GM12872 (cell line): Measurements from ENCODE around the gene RFTN2.

ENCODE experiments used
- CTCF ChIP-seq: IDR thresholded peaks from 3 replicates; pipeline ENCODE4 v1.5.1; 2011; ENCODE audit warnings: low read depth, mild to moderate bottlenecking, low read length, moderate library complexity; ENCODE audit not compliant: insufficient read depth

The RFTN2 gene

GRCh38 chr2:197706839-197707207, 31.4 kb upstream of the RFTN2 start:
- TF ChIP-seq CTCF = no peak

- TF ChIP-seq CTCF = no peak
Observed at GRCh38 chr2:197705912-197706838, 30.8 kb upstream of the RFTN2 start.

DNA sequence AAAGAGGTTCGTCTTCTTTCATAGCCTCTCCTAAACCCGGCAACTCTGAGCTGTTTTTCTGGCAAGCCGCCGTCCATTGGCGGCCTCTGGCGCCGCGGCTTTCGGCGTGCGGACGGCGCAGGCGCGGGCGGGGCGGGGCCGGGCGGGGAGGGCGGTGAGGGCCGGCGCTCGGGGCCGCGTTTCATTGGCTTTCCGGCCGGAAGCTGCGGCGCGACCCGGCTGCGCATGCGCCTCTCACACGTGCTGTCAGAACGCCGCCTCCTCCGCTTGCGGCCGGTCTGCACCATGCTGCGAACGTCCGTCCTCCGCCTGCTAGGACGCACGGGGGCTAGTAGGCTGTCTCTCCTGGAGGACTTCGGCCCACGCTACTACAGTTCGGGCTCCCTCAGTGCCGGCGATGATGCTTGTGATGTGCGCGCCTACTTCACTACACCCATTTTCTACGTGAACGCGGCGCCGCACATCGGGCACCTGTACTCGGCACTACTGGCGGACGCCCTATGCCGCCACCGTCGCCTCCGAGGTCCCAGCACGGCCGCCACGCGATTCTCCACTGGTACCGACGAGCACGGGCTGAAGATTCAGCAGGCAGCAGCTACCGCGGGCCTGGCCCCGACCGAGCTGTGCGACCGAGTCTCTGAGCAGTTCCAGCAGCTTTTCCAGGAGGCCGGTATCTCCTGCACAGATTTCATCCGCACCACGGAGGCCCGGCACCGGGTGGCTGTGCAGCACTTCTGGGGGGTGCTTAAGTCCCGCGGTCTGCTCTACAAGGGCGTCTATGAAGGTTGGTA, 29.9 kb upstream of the RFTN2 start, which contains the start of gene MARS2:
TSS of gene MARS2 (plus strand) at position 249 of the 791 bp plus-strand sequence. CDS start at position 286, 37 bp downstream.
- no peak for TF ChIP-seq CTCF

DNA sequence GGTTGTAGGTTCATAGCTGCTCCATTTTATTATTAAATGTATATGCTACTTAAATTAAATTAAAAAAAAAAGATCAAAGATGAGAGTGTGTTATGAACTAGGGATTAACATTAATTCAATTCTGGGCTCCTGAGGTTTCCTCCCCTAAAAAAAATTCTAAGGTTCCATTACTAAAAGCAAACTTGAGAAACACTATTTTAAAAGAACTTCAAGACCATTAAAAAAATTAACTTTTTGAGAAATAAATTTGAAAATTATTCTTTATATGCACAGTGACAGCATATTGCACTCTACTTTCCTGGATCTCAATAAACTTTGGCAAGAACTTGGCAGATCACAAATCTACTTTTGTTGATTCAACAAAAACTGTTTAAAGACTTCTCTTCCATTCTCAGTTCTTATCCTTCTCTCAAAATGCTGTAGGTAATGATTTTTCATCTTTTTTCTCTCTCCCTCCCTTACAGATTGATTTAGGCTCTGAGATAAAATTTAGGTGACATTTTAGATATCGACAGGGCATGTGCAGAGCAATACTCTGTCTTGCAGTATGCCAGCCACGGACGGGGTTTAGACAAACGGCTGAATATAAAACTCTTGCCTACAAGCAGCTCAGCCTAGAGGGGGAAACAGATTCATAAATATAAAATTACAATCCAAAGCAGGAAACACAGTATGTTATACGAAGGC, 29.2 kb upstream of the RFTN2 start:
- no peak for TF ChIP-seq CTCF

DNA sequence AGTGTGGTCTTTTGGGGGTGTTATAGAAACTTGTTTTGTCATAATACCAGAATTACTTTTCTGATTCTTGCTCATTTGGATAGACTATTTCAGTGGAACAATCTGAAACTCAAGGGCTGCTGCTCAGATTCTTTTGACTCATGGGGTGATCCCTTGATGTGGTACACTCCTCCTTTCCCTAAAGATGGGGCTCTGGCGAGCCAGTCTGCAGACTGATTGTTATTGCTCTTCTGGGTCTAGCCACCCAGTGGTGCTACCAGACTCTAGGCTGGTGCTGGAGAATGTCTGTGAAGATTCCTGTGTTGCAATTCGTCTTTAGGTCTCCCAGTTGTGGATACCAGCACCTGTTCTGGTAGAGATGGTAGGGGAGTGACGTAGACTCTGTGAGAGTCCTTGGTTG, 25.6 kb upstream of the RFTN2 start:
- no peak for TF ChIP-seq CTCF

DNA sequence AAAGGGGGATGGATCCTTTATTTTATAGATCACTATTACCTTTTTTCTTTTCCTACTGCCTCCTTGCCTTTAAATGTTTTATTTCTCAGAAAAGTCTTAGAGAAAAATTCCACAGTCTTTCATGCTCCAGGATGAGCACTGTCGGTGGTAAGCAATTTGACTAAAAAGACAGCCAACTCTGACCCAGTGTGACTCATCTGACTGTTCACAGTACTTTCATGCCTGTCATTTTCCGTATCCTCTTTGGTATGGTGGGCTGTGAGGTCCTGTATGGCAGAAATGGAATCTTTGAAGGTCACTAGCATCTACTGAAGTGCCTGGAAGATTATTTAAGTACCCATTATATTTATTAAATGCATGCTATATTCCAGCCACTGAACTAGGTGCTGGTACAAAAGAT, 2.1 kb upstream of the RFTN2 start:
- TF ChIP-seq CTCF = no peak

GRCh38 chr2:197677056-197677455, 1.7 kb upstream of the RFTN2 start:
- TF ChIP-seq CTCF = no peak
